GM10266 (cell line): Measurements from ENCODE around the gene SOHLH2.

Experiments
- DNase-seq: peaks from one replicate; pipeline ENCODE4 v3.0.0; 2012; ENCODE audit errors: extremely low spot score
- CTCF ChIP-seq: IDR thresholded peaks from 2 replicates; pipeline ENCODE4 v1.5.1; 2012; ENCODE audit warnings: mild to moderate bottlenecking, low read depth; ENCODE audit not compliant: control insufficient read depth, insufficient read depth; ENCODE audit errors: missing control alignments

SOHLH2 gene

GRCh38 chr13:36190771-36191170 lies 23.6 kb downstream of the SOHLH2 start:
- no peak for TF ChIP-seq CTCF
- no peak for DNase-seq

GRCh38 chr13:36188441-36188840 lies 25.9 kb downstream of the SOHLH2 start:
- no peak for TF ChIP-seq CTCF
- no peak for DNase-seq

- no peak for TF ChIP-seq CTCF
- no peak for DNase-seq
Measured at GRCh38 chr13:36183901-36184300, 30.5 kb downstream of the SOHLH2 start.

GRCh38 chr13:36175621-36176020 lies 38.7 kb downstream of the SOHLH2 start:
- no peak for DNase-seq
- no peak for TF ChIP-seq CTCF

- no peak for DNase-seq
- TF ChIP-seq CTCF: no peak
Measured at GRCh38 chr13:36174923-36175322, 39.4 kb downstream of the SOHLH2 start.

GRCh38 chr13:36173571-36174322 lies 40.6 kb downstream of the SOHLH2 start:
- no peak for TF ChIP-seq CTCF
- DNase-seq: no peak

GRCh38 chr13:36166046-36166445 lies 48.3 kb downstream of the SOHLH2 start:
- no peak for DNase-seq
- TF ChIP-seq CTCF: no peak
